Dermis microvascular lymphatic vessel endothelial cell (primary cell): ENCODE results near the gene VPS35. TPM values are rescaled to one million over a fixed set of nuclear protein-coding genes. Genes with fewer than 3 reads are reported as not detected.
A peak's percentile ranks its signal among the peaks of the same experiment; 100 is the strongest.

Experiments
- DNase-seq, 2 donors: peaks; one replicate each; pipeline versions ENCODE4 v3.0.0 to v3.0.0-alpha.2; 2010; ENCODE audit warnings: low read depth in 2 of 2
- total RNA-seq: library from RNA; depleted of rRNA; stranded (reverse); fragments of >200 nt; gene quantifications from 2 replicates; pipeline ENCODE4 v1.2.1, GENCODE V29; 2014

Gene VPS35
- total RNA-seq, result 73.9 and 80.7 TPM in 2 replicates

DNA sequence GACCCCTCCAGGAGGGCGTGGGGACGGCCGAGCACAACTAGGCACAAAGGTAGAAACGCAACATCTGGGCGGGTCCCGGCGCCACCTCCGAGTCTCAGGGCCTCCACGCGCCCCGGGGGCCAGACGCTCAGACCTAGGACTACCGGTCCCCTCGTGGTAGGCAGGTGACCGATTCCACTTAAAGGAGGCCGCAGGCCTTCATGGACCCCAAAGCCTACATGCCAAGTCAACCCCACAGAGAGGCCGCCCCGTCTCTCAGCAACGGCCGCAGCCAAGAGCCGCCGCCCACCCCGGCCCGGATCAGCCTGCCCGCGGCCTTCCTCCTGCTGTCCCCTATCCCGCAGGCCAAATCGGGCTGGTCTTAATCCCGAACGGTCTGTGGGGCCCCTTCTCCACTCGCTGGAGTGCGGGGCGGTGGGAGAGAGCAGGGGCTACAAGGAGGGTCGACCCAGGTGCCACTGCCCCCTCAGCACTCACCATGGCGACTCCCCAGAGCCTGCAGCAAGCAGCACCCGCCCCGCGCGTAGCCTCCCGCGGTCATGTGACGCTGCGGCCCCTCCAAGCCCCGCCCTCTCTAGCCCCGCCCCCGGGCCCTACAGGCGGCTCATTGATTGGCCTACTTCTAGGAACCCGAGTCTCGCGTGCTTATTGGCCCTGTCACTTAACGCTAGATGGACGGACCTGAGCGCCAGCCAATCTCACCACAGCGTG is at the start of gene VPS35:
Gene VPS35 (minus strand): TSS at position 525 of the 711 bp plus-strand sequence. CDS start 45 bp downstream, at position 480.
- DNase-seq, result peak; percentile 96 to 99

DNA sequence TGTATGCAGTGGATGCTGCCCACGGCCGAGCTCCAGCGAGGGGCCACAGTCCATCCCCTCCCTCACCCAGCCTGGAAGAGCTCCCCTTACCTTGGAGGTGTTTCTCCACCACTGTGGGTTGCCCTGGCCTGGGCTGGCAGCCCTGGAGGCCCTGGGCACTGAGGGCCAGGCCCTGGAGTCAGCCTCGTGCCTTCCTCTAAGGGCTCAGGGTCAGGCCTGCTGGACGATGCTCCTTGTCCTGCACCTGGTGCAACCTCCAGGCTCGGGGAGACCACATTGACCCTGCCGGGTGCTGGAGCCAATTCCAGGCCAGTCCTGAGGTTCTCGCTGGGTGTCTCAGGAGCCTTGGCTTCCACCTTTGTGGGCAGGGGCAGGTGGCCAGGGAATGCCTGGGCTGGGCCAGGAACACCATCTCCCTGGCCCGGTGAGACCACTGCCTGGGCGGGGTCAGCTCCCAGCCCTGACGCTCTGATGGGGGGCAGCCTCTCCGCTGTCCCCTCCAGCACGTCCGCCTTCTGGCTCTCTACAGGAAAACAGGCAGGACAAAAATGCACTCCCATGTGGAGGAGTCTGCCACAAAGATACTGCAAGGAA is 48.7 kb upstream of the VPS35 start:
- DNase-seq, result no peak

DNA sequence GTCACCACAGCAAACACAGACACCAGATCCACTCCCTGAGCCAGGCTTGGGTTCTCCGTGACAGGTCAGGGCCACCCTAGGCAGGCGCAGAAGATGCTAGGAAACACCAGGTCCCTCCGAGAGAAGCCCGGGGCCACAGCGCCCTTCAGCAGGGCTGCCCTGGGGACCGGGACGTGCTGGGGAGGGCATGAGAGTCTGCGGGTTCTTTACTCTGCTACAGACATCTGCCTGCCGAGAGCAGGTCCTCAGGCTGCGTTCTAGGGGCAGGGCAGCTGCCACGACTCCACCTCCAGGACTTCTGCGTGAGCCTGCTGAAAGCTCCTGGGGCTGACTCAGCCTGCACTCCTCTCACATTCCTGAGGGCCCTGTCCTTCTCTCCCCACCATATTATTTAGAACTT is 47.7 kb upstream of the VPS35 start:
- DNase-seq, result no peak

DNA sequence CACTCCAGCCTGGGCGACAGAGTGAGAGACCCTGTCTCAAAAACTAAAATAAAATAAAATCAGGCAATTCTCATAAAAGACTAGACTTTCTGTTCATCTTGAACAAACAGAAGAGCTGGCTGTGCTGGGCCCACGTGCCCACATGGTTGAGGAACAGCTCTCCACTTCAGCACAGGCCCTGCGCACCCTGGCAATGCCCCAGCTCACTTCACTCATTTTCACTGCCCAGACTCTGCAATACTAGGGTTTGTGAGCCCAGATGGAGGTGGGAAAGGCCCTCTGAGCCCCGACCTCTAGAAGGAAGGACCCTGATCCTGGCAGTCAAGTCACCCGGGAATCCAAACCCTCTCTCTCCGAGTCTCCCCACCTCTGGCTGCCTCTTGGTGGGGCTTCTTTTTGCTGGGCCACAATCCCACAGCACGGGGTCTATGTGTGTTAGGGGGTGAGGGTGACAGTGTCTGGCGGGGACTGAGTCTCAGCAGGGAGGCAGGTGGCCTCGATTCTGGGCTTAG is 44.4 kb upstream of the VPS35 start:
- DNase-seq, result no peak

DNA sequence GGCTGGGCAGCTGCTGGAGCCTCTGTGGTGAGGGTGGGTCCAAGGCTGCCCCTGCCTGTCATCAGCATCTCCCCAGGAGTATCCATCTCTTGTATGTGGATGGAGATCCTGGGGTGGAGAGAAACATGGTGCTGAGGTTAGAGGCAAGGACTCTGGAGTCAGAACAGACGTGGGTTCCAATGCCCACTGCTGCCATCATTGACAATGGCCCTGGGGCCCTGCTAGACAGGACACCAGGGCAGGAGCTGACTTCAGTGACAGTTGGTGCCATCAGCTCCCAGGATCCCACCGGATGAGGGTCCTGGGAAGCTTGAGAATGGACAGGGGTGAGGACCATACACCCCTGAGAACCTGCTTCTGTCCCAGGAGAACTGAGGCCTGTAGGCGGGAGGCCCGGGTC is 43.6 kb upstream of the VPS35 start:
- no peak for DNase-seq

DNA sequence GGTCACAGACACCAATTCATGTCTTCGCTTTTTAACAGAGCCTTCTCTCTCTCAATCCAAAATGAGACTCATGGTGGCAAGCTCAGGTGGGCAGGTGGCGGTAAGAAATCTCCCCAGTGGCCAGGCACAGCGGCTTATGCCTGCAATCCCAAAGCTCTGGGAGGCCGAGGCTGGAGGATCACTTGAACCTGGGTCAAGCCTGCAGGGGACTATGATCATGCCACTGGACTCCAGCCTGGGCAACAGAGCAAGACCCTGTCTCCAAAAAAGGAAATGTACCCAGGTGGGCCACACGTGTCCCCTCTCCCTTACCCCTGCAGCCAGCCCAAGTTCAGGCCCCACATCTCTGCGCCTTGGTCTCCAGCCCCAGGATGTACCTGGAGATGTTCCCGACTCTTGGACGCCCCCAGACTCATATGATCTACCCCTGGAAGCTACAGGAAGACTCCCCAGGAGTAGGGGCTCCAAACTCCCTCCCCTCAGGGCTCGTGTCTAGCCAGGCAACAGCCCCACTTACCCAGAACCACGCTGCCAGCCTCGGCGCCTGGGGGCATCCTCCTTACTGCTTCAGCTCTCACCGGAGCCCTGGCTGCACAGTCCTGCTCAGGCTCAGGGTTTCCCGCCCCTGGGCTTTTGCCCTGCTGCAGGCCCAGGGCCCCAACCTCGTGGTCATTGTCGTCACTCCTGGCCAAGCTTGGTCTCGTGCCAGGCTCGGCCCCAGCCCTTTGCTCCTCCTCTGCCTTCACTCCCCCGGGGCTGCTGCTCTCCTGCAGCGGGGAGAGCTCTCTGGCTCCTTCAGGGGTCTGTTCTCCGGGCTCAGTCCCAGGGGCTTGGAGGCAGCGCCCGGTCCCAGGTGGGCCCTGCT is 42.9 kb upstream of the VPS35 start:
- DNase-seq, result no peak

DNA sequence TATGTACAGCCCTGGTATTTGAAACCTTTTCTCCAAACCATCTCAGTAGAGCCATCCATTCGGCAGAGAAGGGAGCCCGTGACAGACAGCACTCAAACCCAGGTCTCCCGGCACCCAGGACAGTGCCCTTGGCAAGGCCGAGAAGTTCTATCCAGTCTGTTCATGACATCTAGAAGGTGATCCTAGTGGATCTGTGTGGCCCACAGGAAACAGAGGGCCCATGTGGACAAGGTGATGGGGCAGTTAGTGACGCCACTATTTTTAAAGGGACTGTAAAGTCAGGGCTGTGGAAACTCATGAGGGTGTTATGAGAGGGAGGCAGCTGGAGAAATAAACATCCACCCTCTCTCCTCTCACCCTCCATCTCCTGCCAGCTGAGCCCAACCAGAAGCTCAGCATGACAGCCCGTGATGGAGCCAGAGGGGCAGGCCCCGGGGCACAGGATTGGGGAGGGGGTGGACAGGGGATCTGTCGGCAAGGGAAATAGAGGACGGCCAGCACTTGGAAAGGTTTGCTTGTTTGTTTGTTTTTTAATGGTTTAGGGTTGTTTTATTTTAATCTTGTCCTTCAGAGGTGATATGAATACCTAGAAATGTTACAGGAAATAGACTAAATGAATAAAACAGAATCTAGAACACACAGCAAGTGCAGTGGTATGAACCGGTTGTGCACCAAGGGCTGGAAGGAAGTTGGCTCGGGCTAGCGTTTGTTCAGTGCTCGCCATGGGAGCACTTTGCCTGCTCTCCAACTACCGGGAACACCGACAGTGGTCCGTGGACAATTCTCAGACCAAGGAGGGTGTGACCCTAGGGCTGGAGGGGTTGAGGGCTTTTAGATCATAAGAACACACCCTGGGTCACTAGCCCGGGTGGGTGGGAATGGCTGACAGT is 42.1 kb upstream of the VPS35 start:
- no peak for DNase-seq

DNA sequence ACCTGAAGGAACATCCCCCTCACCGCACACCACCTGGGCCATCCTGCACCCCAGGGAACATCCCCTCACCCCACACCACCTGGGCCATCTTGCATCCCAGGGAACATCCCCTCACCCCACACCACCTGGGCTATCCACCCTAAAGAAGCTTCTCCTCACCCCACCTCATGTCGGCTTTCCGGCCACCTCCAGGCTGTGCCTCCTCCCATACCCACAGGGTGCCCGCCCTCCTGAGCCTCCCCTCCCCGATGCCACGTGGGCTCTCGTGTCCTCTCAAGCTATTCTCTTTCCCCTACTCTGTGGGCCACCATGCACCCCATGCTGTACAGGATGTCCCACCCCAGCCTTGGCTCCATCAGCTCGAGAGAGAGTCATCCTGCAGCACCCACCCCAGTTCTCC is 41.1 kb upstream of the VPS35 start:
- DNase-seq, result no peak

DNA sequence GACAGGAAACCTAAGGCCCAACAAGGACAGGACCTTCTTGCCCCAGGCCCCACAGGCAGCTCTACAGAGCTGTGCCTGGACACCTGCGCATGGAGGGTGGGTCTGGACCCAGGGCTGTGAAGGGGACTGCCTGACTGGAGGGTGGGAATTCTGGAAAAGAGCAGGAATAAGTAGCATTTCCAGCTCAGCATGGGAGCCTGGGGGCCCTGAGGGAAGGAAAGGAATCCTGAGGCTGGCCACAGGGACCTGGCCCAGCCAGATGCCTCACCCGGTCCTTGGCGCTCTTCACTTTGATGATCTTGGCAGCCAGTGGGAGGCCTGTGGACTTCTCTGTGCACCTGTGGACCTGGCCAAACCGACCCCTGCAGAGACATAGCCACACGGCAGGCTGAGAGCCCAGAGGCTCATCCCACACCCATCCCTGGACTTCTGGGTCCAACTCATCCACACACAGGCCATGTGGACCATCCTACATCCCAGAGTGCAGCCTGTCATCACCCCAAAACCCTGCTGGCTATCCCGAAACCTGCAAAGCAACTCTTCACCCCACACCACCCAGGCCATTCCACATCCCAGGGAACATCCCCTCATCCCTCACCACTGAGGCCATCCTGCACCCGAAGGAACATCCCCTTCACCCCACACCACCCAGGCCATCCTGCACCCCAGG is 40.5 kb upstream of the VPS35 start:
- DNase-seq, result no peak

DNA sequence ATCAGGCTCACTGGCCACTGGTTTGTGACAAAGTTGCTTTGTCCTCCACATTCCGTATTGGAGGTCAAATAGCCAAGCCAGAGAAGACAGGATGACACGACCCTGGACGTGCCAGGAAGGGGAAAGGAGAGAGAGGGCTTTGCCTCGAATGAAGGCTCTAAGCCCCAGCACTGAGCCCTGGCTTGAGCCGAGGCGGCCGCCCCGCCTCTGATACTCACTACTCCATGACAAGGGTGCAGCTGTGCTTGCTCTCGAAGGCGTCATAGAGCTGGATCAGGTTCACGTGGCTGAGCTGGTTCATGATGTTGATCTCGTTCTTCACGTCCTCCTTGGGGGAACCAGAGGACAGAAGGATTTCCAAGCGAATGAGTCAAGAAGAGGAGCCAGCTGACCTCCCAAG is 39.8 kb upstream of the VPS35 start:
- DNase-seq, result no peak

DNA sequence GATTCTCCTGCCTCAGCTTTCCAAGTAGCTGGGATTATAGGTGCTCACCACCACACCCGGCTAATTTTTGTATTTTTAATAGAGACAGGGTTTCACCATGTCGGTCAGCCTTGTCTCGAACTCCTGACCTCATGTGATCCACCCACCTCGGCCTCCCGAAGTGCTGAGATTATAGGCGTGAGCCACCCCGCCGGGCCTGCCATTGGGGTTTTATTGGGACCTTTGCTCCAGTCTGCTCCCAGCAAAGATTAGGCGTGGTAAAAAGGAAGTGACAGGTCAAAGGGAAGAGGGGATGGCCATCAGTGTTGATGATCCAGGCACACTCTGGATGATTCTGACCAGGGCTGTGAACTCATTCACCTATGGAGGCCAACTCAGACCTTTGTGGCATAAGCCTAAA is 38.7 kb upstream of the VPS35 start:
- no peak for DNase-seq

DNA sequence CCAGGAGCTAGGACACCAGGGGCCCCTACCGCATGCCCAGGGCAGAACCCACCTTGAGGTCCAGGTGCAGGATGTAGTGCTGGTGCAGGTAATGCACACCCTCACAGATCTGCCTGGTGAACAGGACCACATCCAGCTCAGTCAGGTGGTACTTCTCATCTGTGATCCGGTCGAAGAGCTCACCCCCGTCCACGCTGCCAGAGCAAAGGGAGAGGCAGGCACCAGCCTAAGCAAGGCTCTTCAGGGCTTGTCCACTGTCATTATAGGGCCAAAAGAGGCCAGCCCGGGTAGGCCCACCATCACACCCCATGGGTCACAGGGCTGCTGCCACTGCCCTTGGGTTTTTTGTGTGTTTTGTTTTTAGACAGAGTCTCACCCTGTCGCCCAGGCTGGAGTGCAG is 38.2 kb upstream of the VPS35 start:
- DNase-seq, result no peak

DNA sequence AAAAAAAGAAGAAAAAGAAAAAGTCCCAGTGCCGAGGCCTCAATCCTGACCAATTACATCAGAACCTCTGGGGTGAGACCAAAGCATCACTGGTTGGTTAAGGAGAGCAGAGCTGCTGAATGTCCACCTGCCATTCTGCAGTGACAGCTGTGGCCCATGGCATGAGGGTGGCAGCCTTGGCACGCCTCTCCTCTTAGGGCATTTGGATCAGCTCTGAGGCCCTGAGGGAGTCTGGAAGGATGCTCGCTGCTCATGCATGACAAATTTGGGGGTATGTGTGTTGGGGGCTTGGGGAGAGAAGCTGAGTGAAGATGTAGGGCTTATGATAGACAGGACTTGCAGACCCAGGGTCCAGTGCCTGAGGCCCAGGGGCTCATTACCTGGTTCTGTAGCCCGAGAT is 32.9 kb upstream of the VPS35 start:
- DNase-seq, result no peak

DNA sequence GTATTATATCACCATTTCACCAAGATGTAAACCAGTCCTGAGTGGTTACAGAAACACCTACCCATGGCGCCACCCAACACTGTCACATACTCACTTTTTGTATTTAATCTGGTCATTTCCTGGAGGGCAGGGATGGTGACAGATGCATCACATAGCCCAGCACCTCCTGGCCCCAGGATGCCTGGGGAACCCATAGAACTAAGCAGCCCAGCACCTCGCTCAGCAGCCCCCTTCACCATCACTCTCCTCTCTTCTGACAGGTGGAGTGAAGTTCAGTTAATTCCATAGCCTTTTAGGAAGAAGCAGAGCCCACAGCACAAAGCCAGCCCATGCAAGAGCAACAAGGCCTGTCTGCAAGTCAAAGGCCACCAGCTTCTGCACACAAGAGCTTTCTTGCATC is 31.6 kb upstream of the VPS35 start:
- DNase-seq, result no peak

DNA sequence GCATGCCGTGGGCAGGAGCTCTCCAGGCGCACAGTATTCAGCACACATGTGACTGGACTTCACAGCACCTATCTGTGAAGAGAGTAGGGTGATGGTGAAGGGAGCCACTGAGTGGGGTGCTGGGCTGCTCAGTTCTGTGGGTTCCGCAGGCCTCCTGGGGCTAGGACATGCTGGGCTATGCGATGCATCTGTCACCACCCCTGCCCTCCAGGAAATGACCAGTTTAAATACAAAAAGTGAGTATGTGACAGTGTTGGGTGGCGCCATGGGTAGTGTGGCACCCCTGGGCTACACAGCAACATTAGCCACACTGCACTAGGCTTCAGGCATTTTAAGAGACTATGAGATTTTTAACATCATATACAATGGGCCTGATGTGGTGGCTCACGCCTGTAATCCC is 30.6 kb upstream of the VPS35 start:
- no peak for DNase-seq

DNA sequence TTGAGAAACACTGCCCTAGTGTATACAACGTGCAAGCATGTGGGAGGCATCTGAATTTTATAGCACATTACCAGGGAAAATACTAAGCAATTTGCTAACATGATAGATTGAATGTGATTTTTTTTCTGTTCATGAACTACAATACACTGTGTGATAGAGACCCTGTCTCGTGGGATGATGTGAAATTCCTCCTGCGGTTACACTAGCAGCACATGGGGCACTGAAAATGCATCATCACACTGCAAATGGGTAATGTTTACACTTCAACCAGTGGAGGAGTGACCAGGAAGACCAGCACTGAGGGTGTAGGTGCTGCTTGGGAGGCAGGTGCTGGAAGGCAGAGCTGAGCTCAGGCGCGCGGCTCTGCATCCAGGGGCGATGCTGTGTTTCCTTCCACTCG is 29.2 kb upstream of the VPS35 start:
- no peak for DNase-seq

DNA sequence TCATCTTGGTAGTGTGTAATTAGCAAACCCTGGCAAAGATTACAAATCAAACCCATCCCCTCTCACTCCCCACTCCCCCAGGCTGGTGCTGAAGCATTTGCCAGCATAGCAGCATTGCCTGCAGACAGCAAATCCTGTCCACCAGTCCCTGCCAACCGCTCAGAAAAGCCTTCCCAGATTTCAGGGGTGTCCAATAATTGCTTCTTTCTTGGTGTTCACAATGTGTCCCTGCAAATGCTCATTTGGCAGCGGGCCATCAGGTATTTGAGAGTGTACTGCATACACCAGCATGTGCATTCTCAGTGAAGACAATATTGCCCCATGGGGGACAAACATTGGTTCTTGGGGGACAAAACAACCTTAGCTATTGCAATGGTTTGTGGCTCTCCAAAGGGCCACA is 28.7 kb upstream of the VPS35 start:
- DNase-seq, result no peak

DNA sequence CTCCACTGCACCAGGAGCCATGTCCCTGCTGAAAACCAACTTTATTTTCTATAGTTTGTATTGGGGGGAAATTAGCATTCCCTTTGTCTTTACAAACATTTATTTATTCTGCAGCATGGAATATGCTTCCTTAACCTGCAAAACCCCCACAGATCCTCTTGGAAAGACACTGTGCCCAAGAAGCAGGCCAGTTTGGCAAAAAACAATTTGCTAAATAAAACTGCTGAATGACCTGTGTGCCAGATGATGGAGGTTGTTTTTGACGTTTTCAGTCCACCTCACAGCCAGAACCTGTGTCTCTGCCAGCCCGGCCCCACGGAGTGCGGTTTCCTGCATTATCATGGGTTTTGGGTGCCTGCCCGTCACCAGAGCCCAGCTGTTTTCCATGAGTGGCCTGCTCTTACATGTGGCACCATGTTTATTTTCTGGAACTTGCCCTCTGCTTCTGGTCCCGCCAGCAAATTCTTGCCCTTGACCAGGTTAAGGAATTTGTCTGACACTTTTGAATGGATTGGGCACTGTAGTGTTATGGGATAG is 26.9 kb upstream of the VPS35 start:
- peak in 1 of 2 donors; percentile 34 for DNase-seq

DNA sequence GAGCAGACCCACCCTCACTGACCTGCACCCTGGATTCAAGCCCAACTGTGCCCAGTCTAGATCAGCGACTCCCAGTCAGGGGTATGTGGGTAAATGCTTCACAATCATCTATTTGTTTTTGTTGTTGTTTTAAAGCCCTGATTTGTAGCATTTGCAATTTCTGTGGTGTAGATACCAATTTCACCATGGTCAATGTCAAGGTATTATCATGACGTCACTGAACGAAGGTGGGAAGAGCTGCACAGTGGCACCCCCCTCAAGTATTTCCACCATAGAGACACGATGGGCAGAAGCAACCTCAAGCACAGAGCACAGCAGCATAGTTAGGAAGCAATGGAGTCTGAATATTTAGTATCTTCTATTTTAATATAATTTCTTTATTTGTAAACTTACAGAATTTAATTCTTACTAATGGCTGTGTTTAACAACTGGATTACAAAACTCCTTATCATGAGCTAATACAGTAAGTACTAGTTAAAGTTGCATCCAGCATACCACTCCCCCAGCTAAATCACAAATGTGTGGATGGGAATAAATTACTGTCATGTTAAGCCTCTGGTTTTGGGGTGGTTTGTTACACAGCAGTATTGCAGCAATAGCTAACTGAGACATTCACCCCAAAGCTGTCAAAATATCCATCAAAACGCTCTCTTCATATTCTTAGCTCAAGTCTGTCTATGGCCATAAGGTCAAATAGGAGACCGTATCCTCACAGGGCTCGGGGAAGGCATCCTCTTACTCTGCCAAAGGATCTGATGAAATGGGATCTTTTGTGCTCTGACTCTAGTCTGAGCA is 26.0 kb upstream of the VPS35 start:
- DNase-seq, result no peak

DNA sequence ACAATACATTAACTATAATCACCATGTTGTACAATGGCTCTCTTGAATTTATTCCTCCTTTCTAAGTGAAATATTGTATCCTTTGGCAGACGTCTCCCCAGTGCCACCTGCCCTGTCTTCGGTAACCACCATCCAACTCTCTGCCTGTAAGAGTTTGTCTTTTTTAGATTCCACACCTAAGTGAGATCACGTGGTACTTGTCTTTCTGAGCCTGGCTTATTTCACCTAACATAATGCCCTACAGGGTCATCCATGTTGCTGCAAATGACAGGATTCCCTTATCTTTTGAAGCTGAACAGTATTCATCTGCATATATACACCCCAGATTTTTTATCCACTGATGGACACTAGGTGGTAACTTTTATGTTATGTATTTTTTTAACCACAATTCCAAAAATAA is 24.7 kb upstream of the VPS35 start:
- no peak for DNase-seq
